ENCODE measurements around the gene TM4SF5.
"Not testable (repeated sequence)": the region's sequence is repeated elsewhere in the genome, so short reads cannot be mapped to it uniquely, and the experiment has no call there.

TM4SF5 gene

GRCh38 chr17:4823373-4824089 is 51.8 kb downstream of the TM4SF5 start:
- in situ Hi-C loops (cut with HindIII; ENCODE audit: low sequenced_read_pairs): no loop called here

- in situ Hi-C loops (cut with HindIII; ENCODE audit: low sequenced_read_pairs): no loop called here
Measured at GRCh38 chr17:4827399-4827798, 55.7 kb downstream of the TM4SF5 start.

- in situ Hi-C loops (cut with HindIII; ENCODE audit: low sequenced_read_pairs): not testable (repeated sequence)
Measured at GRCh38 chr17:4832829-4833177, 61.1 kb downstream of the TM4SF5 start.
